GM12865 (cell line): Measurements from ENCODE around the gene LAD1.

Source experiments
- DNase-seq: peaks from one replicate; pipeline ENCODE4 v3.0.0; 2010; ENCODE audit warnings: low read depth
- H3K4me3 ChIP-seq: 2 replicates; pipeline ENCODE4 v1.5.1; 2011; ENCODE audit warnings: mild to moderate bottlenecking, low read depth, low read length, control low read depth
- CTCF ChIP-seq: IDR thresholded peaks from 2 replicates; pipeline ENCODE4 v1.5.1; 2011; ENCODE audit warnings: low read length, control low read depth, low read depth, inconsistent platforms; ENCODE audit not compliant: insufficient read depth; ENCODE audit errors: missing control alignments

Gene LAD1

GRCh38 chr1:201331166-201331565 is 68.0 kb downstream of the LAD1 start:
- DNase-seq = no peak
- no peak overlapping the region for H3K4me3 ChIP-seq
- TF ChIP-seq CTCF = no peak
